NCI-H2081 (cell line): Measurements from ENCODE around the gene BMP2K.

ENCODE experiments used
- DNase-seq, 2 experiments: peaks; one replicate each; lab custom pipeline; 2025; lab: John Stamatoyannopoulos, UW

The BMP2K gene

GRCh38 chr4:78930016-78930629, 154.0 kb downstream of the BMP2K start:
- no peak for DNase-seq

- DNase-seq: no peak
Observed at GRCh38 chr4:78936989-78937388, 160.8 kb downstream of the BMP2K start.

GRCh38 chr4:78937837-78938236, 161.7 kb downstream of the BMP2K start:
- DNase-seq: peak in 1 of 2 experiments; percentile 8

- DNase-seq: peak in 1 of 2 experiments; percentile 22
Observed at GRCh38 chr4:78938474-78938867, 162.3 kb downstream of the BMP2K start.

- DNase-seq: peak; percentile 64 to 82
Observed at GRCh38 chr4:78938868-78939666, 162.9 kb downstream of the BMP2K start, which contains the start of gene PAQR3. Gene PAQR3 (minus strand): TSS chr4:78939438. CDS start chr4:78939224, 214 bp downstream.

GRCh38 chr4:78939667-78940008, 163.5 kb downstream of the BMP2K start:
- no peak for DNase-seq

GRCh38 chr4:78940752-78941151, 164.6 kb downstream of the BMP2K start:
- DNase-seq: no peak

- DNase-seq: no peak
Observed at GRCh38 chr4:78944381-78944780, 168.2 kb downstream of the BMP2K start.

GRCh38 chr4:78945651-78946179, 169.6 kb downstream of the BMP2K start:
- no peak for DNase-seq

GRCh38 chr4:78949735-78950134, 173.6 kb downstream of the BMP2K start:
- no peak for DNase-seq

- peak; percentile 16 to 42 for DNase-seq
Observed at GRCh38 chr4:78951862-78952472, 175.8 kb downstream of the BMP2K start.

- DNase-seq: no peak
Observed at GRCh38 chr4:78953231-78953630, 177.1 kb downstream of the BMP2K start.

GRCh38 chr4:78953769-78954666, 177.9 kb downstream of the BMP2K start:
- DNase-seq: peak; percentile 48 to 59

GRCh38 chr4:78956975-78957374, 180.8 kb downstream of the BMP2K start:
- no peak for DNase-seq

- DNase-seq: no peak
Observed at GRCh38 chr4:78960926-78961325, 184.8 kb downstream of the BMP2K start.
